Right atrium auricular region (tissue), 2 donors: Measurements from ENCODE around the gene IL1R2. TPM values are rescaled to one million over a fixed set of nuclear protein-coding genes. Genes with fewer than 3 reads are reported as not detected.

Experiments
- DNase-seq: peaks from one replicate; pipeline ENCODE4 v3.0.0-alpha.2; 2019; ENCODE audit warnings: low spot score
- H3K27ac ChIP-seq, 2 donors: fragments of 200-600 bp; sonication (generic); 1 replicate in 1 of 2; 2 replicates in 1 of 2; pipeline ENCODE4 v1.5.1; 2016 to 2019
- H3K27me3 ChIP-seq, 2 donors: fragments of 200-600 bp; sonication (generic); one replicate each; pipeline versions ENCODE4 v1.5.1 to v1.6.0; 2017 to 2019
- H3K36me3 ChIP-seq: fragments of 200-600 bp; sonication (generic); one replicate; pipeline ENCODE4 v1.5.1; 2016
- H3K4me1 ChIP-seq, 2 donors: fragments of 200-600 bp; sonication (generic); one replicate each; pipeline versions ENCODE4 v1.5.1 to v1.6.0; 2017 to 2019
- H3K4me3 ChIP-seq, 2 donors: fragments of 200-600 bp; sonication (generic); 1 replicate in 1 of 2; 2 replicates in 1 of 2; pipeline ENCODE4 v1.5.1; 2017 to 2019; ENCODE audit warnings: mild to moderate bottlenecking in 1 of 2, moderate library complexity in 1 of 2
- H3K9me3 ChIP-seq, 2 donors: fragments of 200-600 bp; sonication (generic); one replicate each; pipeline ENCODE4 v1.5.1; 2019
- CTCF ChIP-seq, 2 donors: fragments of 200-600 bp; sonication (generic); IDR thresholded peaks; one replicate each; pipeline ENCODE4 v1.5.1; 2019; ENCODE audit warnings: antibody characterized with exemption in 2 of 2
- total RNA-seq, 2 donors: library from RNA; depleted of rRNA; stranded (reverse); fragments of >200 nt; gene quantifications; one replicate each; pipeline ENCODE4 v1.1.0, GENCODE V29; 2016

The IL1R2 gene
- total RNA-seq, 2 donors from 2014 or later = 2.8 to 16.1 TPM

- Histone ChIP-seq H3K36me3 (no peaks in the 10 kb centered on the region), H3K4me1 (no peaks in the 10 kb centered on the region), H3K4me3 (no peak overlapping the region), H3K27ac (no peak overlapping the region), H3K9me3 (no peaks in the 10 kb centered on the region), H3K27me3 (no peaks in the 10 kb centered on the region)
- DNase-seq = no peak
- no peak for TF ChIP-seq CTCF (IDR thresholded peaks at IDR 0.05)
These were observed 16.4 kb upstream of the IL1R2 start for GRCh38 chr2:101975171-101975870.

GRCh38 chr2:101976891-101977290 lies 14.9 kb upstream of the IL1R2 start:
- Histone ChIP-seq H3K27me3 (no peaks in the 10 kb centered on the region), H3K4me1 (no peaks in the 10 kb centered on the region), H3K4me3 (no peak overlapping the region), H3K36me3 (no peaks in the 10 kb centered on the region), H3K9me3 (no peaks in the 10 kb centered on the region), H3K27ac (no peak overlapping the region)
- no peak for DNase-seq
- no peak for TF ChIP-seq CTCF (IDR thresholded peaks at IDR 0.05)

GRCh38 chr2:101980368-101980767 lies 11.4 kb upstream of the IL1R2 start:
- H3K27ac ChIP-seq = no peak overlapping the region
- no peak for DNase-seq
- H3K9me3 ChIP-seq = no peaks in the 10 kb centered on the region
- no peaks in the 10 kb centered on the region for H3K27me3 ChIP-seq
- TF ChIP-seq CTCF (IDR thresholded peaks at IDR 0.05) = no peak
- no peak overlapping the region for H3K4me3 ChIP-seq
- H3K36me3 ChIP-seq = no peaks in the 10 kb centered on the region
- H3K4me1 ChIP-seq = peaks cover 0 to 10% of the 10 kb centered on the region in 2 donors

- peaks cover 0 to 10% of the 10 kb centered on the region in 2 donors for H3K4me1 ChIP-seq
- H3K36me3 ChIP-seq = no peaks in the 10 kb centered on the region
- H3K27me3 ChIP-seq = no peaks in the 10 kb centered on the region
- no peak overlapping the region for H3K4me3 ChIP-seq
- no peaks in the 10 kb centered on the region for H3K9me3 ChIP-seq
- H3K27ac ChIP-seq = no peak overlapping the region
- TF ChIP-seq CTCF (IDR thresholded peaks at IDR 0.05) = no peak
- DNase-seq = no peak
These were observed 10.7 kb upstream of the IL1R2 start for GRCh38 chr2:101981066-101981465.

- H3K27me3 ChIP-seq = no peaks in the 10 kb centered on the region
- no peak for TF ChIP-seq CTCF (IDR thresholded peaks at IDR 0.05)
- no peaks in the 10 kb centered on the region for H3K36me3 ChIP-seq
- no peak overlapping the region for H3K27ac ChIP-seq
- H3K4me1 ChIP-seq = peaks cover 0 to 10% of the 10 kb centered on the region in 2 donors
- no peak overlapping the region for H3K4me3 ChIP-seq
- H3K9me3 ChIP-seq = no peaks in the 10 kb centered on the region
- no peak for DNase-seq
These were observed 10.3 kb upstream of the IL1R2 start for GRCh38 chr2:101981504-101981903.

- H3K4me1 ChIP-seq = peaks cover 0 to 10% of the 10 kb centered on the region in 2 donors
- no peaks in the 10 kb centered on the region for H3K36me3 ChIP-seq
- H3K27ac ChIP-seq = no peak overlapping the region
- TF ChIP-seq CTCF (IDR thresholded peaks at IDR 0.05) = no peak
- no peaks in the 10 kb centered on the region for H3K27me3 ChIP-seq
- H3K4me3 ChIP-seq = no peak overlapping the region
- DNase-seq = no peak
- no peaks in the 10 kb centered on the region for H3K9me3 ChIP-seq
These were observed 9.2 kb upstream of the IL1R2 start for GRCh38 chr2:101982495-101983029.
